ENCODE data around the gene MDM4.

- TF ChIP-seq, protein P1, sequence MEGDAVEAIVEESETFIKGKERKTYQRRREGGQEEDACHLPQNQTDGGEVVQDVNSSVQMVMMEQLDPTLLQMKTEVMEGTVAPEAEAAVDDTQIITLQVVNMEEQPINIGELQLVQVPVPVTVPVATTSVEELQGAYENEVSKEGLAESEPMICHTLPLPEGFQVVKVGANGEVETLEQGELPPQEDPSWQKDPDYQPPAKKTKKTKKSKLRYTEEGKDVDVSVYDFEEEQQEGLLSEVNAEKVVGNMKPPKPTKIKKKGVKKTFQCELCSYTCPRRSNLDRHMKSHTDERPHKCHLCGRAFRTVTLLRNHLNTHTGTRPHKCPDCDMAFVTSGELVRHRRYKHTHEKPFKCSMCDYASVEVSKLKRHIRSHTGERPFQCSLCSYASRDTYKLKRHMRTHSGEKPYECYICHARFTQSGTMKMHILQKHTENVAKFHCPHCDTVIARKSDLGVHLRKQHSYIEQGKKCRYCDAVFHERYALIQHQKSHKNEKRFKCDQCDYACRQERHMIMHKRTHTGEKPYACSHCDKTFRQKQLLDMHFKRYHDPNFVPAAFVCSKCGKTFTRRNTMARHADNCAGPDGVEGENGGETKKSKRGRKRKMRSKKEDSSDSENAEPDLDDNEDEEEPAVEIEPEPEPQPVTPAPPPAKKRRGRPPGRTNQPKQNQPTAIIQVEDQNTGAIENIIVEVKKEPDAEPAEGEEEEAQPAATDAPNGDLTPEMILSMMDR (conservative IDR thresholded peaks at IDR 0.05; ENCODE audit: low read length), result no peak
- no peak for TF ChIP-seq EZH2phosphoT487 (IDR thresholded peaks at IDR 0.05; ENCODE audit: borderline replicate concordance, low read depth, low read length)
Observed at GRCh38 chr1:204541626-204542025, 25.4 kb downstream of the MDM4 start.

All from OCI-LY7 (cell line).